ENCODE measurements around the gene FOXP1.

- TF ChIP-seq, protein P1, sequence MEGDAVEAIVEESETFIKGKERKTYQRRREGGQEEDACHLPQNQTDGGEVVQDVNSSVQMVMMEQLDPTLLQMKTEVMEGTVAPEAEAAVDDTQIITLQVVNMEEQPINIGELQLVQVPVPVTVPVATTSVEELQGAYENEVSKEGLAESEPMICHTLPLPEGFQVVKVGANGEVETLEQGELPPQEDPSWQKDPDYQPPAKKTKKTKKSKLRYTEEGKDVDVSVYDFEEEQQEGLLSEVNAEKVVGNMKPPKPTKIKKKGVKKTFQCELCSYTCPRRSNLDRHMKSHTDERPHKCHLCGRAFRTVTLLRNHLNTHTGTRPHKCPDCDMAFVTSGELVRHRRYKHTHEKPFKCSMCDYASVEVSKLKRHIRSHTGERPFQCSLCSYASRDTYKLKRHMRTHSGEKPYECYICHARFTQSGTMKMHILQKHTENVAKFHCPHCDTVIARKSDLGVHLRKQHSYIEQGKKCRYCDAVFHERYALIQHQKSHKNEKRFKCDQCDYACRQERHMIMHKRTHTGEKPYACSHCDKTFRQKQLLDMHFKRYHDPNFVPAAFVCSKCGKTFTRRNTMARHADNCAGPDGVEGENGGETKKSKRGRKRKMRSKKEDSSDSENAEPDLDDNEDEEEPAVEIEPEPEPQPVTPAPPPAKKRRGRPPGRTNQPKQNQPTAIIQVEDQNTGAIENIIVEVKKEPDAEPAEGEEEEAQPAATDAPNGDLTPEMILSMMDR (conservative IDR thresholded peaks at IDR 0.05 in 1 of 2, IDR thresholded peaks at IDR 0.05 in 1 of 2; ENCODE audit: extremely low read depth in 1 of 2, insufficient read depth in 1 of 2, low read depth in 1 of 2, low read length in 2 of 2) = no peak
- TF ChIP-seq EZH2 (IDR thresholded peaks at IDR 0.05; ENCODE audit: borderline replicate concordance, low read length) = no peak
Observed at GRCh38 chr3:71487418-71487817, 96.1 kb downstream of the FOXP1 start.

Measured in mammary epithelial cell (primary cell).